ENCODE results near the gene SLC6A20. TPM values are rescaled to one million over a fixed set of nuclear protein-coding genes. Genes with fewer than 3 reads are reported as not detected.

The SLC6A20 gene
- total RNA-seq, 1 donor from 2014 or later, result not detected

GRCh38 chr3:45724911-45725310 is 71.4 kb downstream of the SLC6A20 start:
- no peak overlapping the region for H3K4me3 Mint-ChIP-seq
- TF ChIP-seq EZH2phosphoT487 (IDR thresholded peaks at IDR 0.05) (no peak), EZH2 (IDR thresholded peaks at IDR 0.05) (no peak), CTCF (IDR thresholded peaks at IDR 0.05) (no peak)
- no peak overlapping the region for H2AFZ ChIP-seq (replicated peaks)

GRCh38 chr3:45719655-45720487 is 76.5 kb downstream of the SLC6A20 start:
- no peak overlapping the region for H3K9ac ChIP-seq
- H3K27ac Mint-ChIP-seq, result no peak overlapping the region
- TF ChIP-seq EZH2phosphoT487 (IDR thresholded peaks at IDR 0.05) (no peak), EZH2 (IDR thresholded peaks at IDR 0.05) (no peak), CTCF (IDR thresholded peaks at IDR 0.05) (no peak)
- no peak overlapping the region for H3K4me3 ChIP-seq
- no peaks in the 10 kb centered on the region for H3K79me2 ChIP-seq (ENCODE audit: low read depth)
- no peaks in the 10 kb centered on the region for H3K27me3 ChIP-seq
- H3K4me3 Mint-ChIP-seq, result no peak overlapping the region
- H3K27me3 Mint-ChIP-seq (ENCODE audit: insufficient read depth, low read depth), result no peaks in the 10 kb centered on the region
- no peaks in the 10 kb centered on the region for H4K20me1 ChIP-seq (ENCODE audit: low read depth)
- H3F3A ChIP-seq (ENCODE audit: low read depth), result no peaks in the 10 kb centered on the region
- no peak overlapping the region for H3K4me2 ChIP-seq
- no peak for DNase-seq (ENCODE audit: low spot score)
- no peaks in the 10 kb centered on the region for H3K9me3 ChIP-seq (ENCODE audit: low read depth)
- no peaks in the 10 kb centered on the region for H3K9me3 Mint-ChIP-seq
- H3K36me3 Mint-ChIP-seq, result peaks cover 29% of the 10 kb centered on the region
- no peak overlapping the region for H2AFZ ChIP-seq (replicated peaks)
- no peak overlapping the region for H3K27ac ChIP-seq
- no peaks in the 10 kb centered on the region for H3K4me1 Mint-ChIP-seq
- H3K36me3 ChIP-seq, result peaks cover 12% of the 10 kb centered on the region
- H3K4me1 ChIP-seq, result no peaks in the 10 kb centered on the region

More at GRCh38 chr3:45724911-45725310, 71.4 kb downstream of the SLC6A20 start:
- H3K4me3 ChIP-seq, result no peak overlapping the region
- Mint-ChIP-seq H3K27ac (no peak overlapping the region), H3K4me1 (no peaks in the 10 kb centered on the region), H3K27me3 (ENCODE audit: insufficient read depth, low read depth) (no peaks in the 10 kb centered on the region), H3K9me3 (no peaks in the 10 kb centered on the region), H3K36me3 (peaks cover 45% of the 10 kb centered on the region)
- H3K9ac ChIP-seq, result no peak overlapping the region
- no peaks in the 10 kb centered on the region for H4K20me1 ChIP-seq (ENCODE audit: low read depth)
- no peak overlapping the region for H3K4me2 ChIP-seq
- peaks cover 25% of the 10 kb centered on the region for H3K36me3 ChIP-seq
- no peaks in the 10 kb centered on the region for H3K9me3 ChIP-seq (ENCODE audit: low read depth)
- H3K4me1 ChIP-seq, result no peaks in the 10 kb centered on the region
- no peak for DNase-seq (ENCODE audit: low spot score)
- peaks cover 10% of the 10 kb centered on the region for H3K79me2 ChIP-seq (ENCODE audit: low read depth)
- H3F3A ChIP-seq (ENCODE audit: low read depth), result no peaks in the 10 kb centered on the region
- H3K27me3 ChIP-seq, result no peaks in the 10 kb centered on the region
- no peak overlapping the region for H3K27ac ChIP-seq

GRCh38 chr3:45716790-45717336 is 79.5 kb downstream of the SLC6A20 start:
- no peak overlapping the region for H2AFZ ChIP-seq (replicated peaks)
- no peak overlapping the region for H3K4me2 ChIP-seq
- no peak overlapping the region for H3K27ac Mint-ChIP-seq
- no peak for TF ChIP-seq EZH2 (IDR thresholded peaks at IDR 0.05)
- TF ChIP-seq CTCF (IDR thresholded peaks at IDR 0.05), result no peak
- TF ChIP-seq EZH2phosphoT487 (IDR thresholded peaks at IDR 0.05), result no peak
- H3K4me3 Mint-ChIP-seq, result no peak overlapping the region
- H3K4me1 Mint-ChIP-seq, result no peaks in the 10 kb centered on the region
- no peaks in the 10 kb centered on the region for H3K9me3 ChIP-seq (ENCODE audit: low read depth)
- peaks cover 17% of the 10 kb centered on the region for H3K36me3 Mint-ChIP-seq
- H3K4me3 ChIP-seq, result no peak overlapping the region
- no peak for DNase-seq (ENCODE audit: low spot score)
- no peaks in the 10 kb centered on the region for H3K36me3 ChIP-seq
- H3K9ac ChIP-seq, result no peak overlapping the region
- no peaks in the 10 kb centered on the region for H3F3A ChIP-seq (ENCODE audit: low read depth)
- no peaks in the 10 kb centered on the region for H4K20me1 ChIP-seq (ENCODE audit: low read depth)
- no peaks in the 10 kb centered on the region for H3K4me1 ChIP-seq
- H3K9me3 Mint-ChIP-seq, result no peaks in the 10 kb centered on the region
- H3K79me2 ChIP-seq (ENCODE audit: low read depth), result no peaks in the 10 kb centered on the region
- no peak overlapping the region for H3K27ac ChIP-seq
- no peaks in the 10 kb centered on the region for H3K27me3 Mint-ChIP-seq (ENCODE audit: insufficient read depth, low read depth)
- no peaks in the 10 kb centered on the region for H3K27me3 ChIP-seq

Measured in neural progenitor cell (in vitro differentiated cells).